Upper lobe of right lung (tissue), 1 donor: ENCODE results near the gene PDGFRB. TPM values are rescaled to one million over a fixed set of nuclear protein-coding genes. Genes with fewer than 3 reads are reported as not detected.
A peak's percentile ranks its signal among the peaks of the same experiment; 100 is the strongest.

Source experiments
- ATAC-seq: fragments of 200-7000 bp; cut with Tn5 transposase; one replicate; pipeline ENCODE4 v1.9.1; 2020; ENCODE audit warnings: mild to moderate bottlenecking, moderate library complexity
- DNase-seq: peaks from one replicate; pipeline ENCODE4 v3.0.0-alpha.2; 2020
- H3K27ac ChIP-seq: fragments of 200-600 bp; one replicate; pipeline ENCODE4 v1.8.0; 2022
- H3K27me3 ChIP-seq: fragments of 200-600 bp; one replicate; pipeline ENCODE4 v1.8.0; 2022; ENCODE audit warnings: mild to moderate bottlenecking
- H3K36me3 ChIP-seq: fragments of 200-600 bp; one replicate; pipeline ENCODE4 v1.8.0; 2022
- H3K4me1 ChIP-seq: fragments of 200-600 bp; one replicate; pipeline ENCODE4 v1.8.0; 2022
- H3K4me3 ChIP-seq: fragments of 200-600 bp; one replicate; pipeline ENCODE4 v1.8.0; 2022; ENCODE audit warnings: mild to moderate bottlenecking
- H3K9me3 ChIP-seq: fragments of 200-600 bp; one replicate; pipeline ENCODE4 v1.8.0; 2022
- CTCF ChIP-seq: fragments of 200-600 bp; IDR thresholded peaks from one replicate; pipeline ENCODE4 v1.8.0; 2022; ENCODE audit warnings: antibody characterized with exemption
- intact Hi-C: fragments of 100-400 bp; cut with DNase I; formaldehyde crosslinking; loops from one replicate; pipeline ENCODE4 v1.11.0; 2022
- total RNA-seq: library from RNA; stranded (reverse); fragmentation: NEBNext Ultra II Directional; extraction: Animal tissue kit (Norgen Biotek cat#: 25700); gene quantifications from one replicate; pipeline ENCODE4 v1.2.1, GENCODE V29; 2021
- donor health status: DM: no; HTN: yes; CAD: no; lungs with severe emphysema.

The PDGFRB gene
- total RNA-seq, 1 donor from 2014 or later = 120 TPM

GRCh38 chr5:150122158-150122510, 33.5 kb downstream of the PDGFRB start:
- Histone ChIP-seq H3K9me3 (no peaks in the 10 kb centered on the region), H3K4me1 (peaks cover 6% of the 10 kb centered on the region), H3K27ac (no peak overlapping the region), H3K36me3 (peaks cover 52% of the 10 kb centered on the region), H3K4me3 (no peak overlapping the region), H3K27me3 (no peaks in the 10 kb centered on the region)
- ATAC-seq (peak; percentile 69), DNase-seq (peak; percentile 77)
- intact Hi-C loops = no loop called here
- peak; percentile 26 for TF ChIP-seq CTCF

- no peaks in the 10 kb centered on the region for H3K9me3 ChIP-seq
- no peak overlapping the region for H3K4me3 ChIP-seq
- H3K27me3 ChIP-seq = no peaks in the 10 kb centered on the region
- DNase-seq (peak; percentile 57), ATAC-seq (no peak)
- peaks cover 6% of the 10 kb centered on the region for H3K4me1 ChIP-seq
- TF ChIP-seq CTCF = no peak
- no peak overlapping the region for H3K27ac ChIP-seq
- peaks cover 52% of the 10 kb centered on the region for H3K36me3 ChIP-seq
- intact Hi-C loops = no loop called here
Observed at GRCh38 chr5:150121448-150122157, 34.0 kb downstream of the PDGFRB start.

GRCh38 chr5:150120617-150121447, 34.8 kb downstream of the PDGFRB start:
- no peaks in the 10 kb centered on the region for H3K9me3 ChIP-seq
- intact Hi-C loops = no loop called here
- peaks cover 6% of the 10 kb centered on the region for H3K4me1 ChIP-seq
- no peak overlapping the region for H3K27ac ChIP-seq
- TF ChIP-seq CTCF = no peak
- DNase-seq = peak; percentile 51
- peaks cover 53% of the 10 kb centered on the region for H3K36me3 ChIP-seq
- H3K4me3 ChIP-seq = no peak overlapping the region
- H3K27me3 ChIP-seq = no peaks in the 10 kb centered on the region
- no peak for ATAC-seq

GRCh38 chr5:150120062-150120441, 35.6 kb downstream of the PDGFRB start:
- Histone ChIP-seq H3K4me3 (no peak overlapping the region), H3K9me3 (no peaks in the 10 kb centered on the region), H3K27ac (no peak overlapping the region), H3K36me3 (peaks cover 53% of the 10 kb centered on the region), H3K4me1 (peaks cover 6% of the 10 kb centered on the region), H3K27me3 (no peaks in the 10 kb centered on the region)
- no peak for TF ChIP-seq CTCF
- no peak for DNase-seq
- intact Hi-C loops = no loop called here
- ATAC-seq = no peak

- H3K4me1 ChIP-seq = peaks cover 6% of the 10 kb centered on the region
- no peak overlapping the region for H3K4me3 ChIP-seq
- H3K36me3 ChIP-seq = peaks cover 52% of the 10 kb centered on the region
- DNase-seq = peak; percentile 27
- no peak for ATAC-seq
- no peaks in the 10 kb centered on the region for H3K9me3 ChIP-seq
- no peak overlapping the region for H3K27ac ChIP-seq
- no peak for TF ChIP-seq CTCF
- intact Hi-C loops = no loop called here
- H3K27me3 ChIP-seq = no peaks in the 10 kb centered on the region
Observed at GRCh38 chr5:150119421-150120061, 36.1 kb downstream of the PDGFRB start.
